ENCODE measurements around the gene LDAH. TPM values are rescaled to one million over a fixed set of nuclear protein-coding genes. Genes with fewer than 3 reads are reported as not detected.

Gene LDAH
- total and polyA plus RNA-seq, 2 donors (not counting 3 experiments of a cell fraction or from before 2014, with no cell fraction given) = 12.3 to 24.0 TPM

GRCh38 chr2:20646446-20646845 is 176.5 kb downstream of the LDAH start:
- Histone ChIP-seq H3K79me2 (ENCODE audit: control insufficient read depth, insufficient read depth, low read length) (no peaks in the 10 kb centered on the region), H3K36me3 (ENCODE audit: control insufficient read depth in 2 of 2, extremely low read depth in 1 of 2, insufficient read depth in 2 of 2, low read length in 2 of 2) (peaks cover 0 to 19% of the 10 kb centered on the region in 2 experiments), H3K4me1 (ENCODE audit: control insufficient read depth, extremely low read depth, insufficient read depth, low read length) (peaks cover 16% of the 10 kb centered on the region), H3K4me2 (ENCODE audit: insufficient read depth, low read length) (no peak overlapping the region), H3K9ac (replicated peaks; ENCODE audit: extremely low read depth, insufficient read depth, low read length) (no peak overlapping the region), H4K20me1 (replicated peaks; ENCODE audit: control insufficient read depth, extremely low read depth, insufficient read depth, low read length) (no peaks in the 10 kb centered on the region), H3K9me3 (replicated peaks; ENCODE audit: control insufficient read depth, insufficient read depth, low read length) (no peaks in the 10 kb centered on the region), H3K27me3 (ENCODE audit: control insufficient read depth in 2 of 2, insufficient read depth in 2 of 2, low read length in 2 of 2) (no peaks in the 10 kb centered on the region), H3K9me1 (replicated peaks; ENCODE audit: control insufficient read depth, extremely low read depth, insufficient read depth, low read length) (no peaks in the 10 kb centered on the region), H2AFZ (ENCODE audit: low read depth, low read length) (no peak overlapping the region), H3K27ac (ENCODE audit: insufficient read depth, low read depth, low read length) (no peak overlapping the region), H3K4me3 (replicated peaks in 1 of 3; ENCODE audit: insufficient read depth in 1 of 3, low read depth in 1 of 3, low read length in 3 of 3) (no peak overlapping the region)
- ChIA-PET POLR2A (no interaction called here), CTCF (interaction anchor here (1.0 kb wide), 1 partner anchor 203 kb away, joined by 3 read pairs; no protein-coding TSS in a partner anchor)
- DNase-seq (ENCODE audit: low read depth, low spot score) = no peak
- TF ChIP-seq POLR2AphosphoS5 (IDR thresholded peaks at IDR 0.05; ENCODE audit: insufficient read depth, low read depth, low read length) (no peak), FOS (IDR thresholded peaks at IDR 0.05; ENCODE audit: borderline replicate concordance, insufficient read depth, low read length) (no peak), CTCF (IDR thresholded peaks at IDR 0.05; ENCODE audit: extremely low read depth in 1 of 2, insufficient read depth in 1 of 2, low read depth in 1 of 2, low read length in 2 of 2) (no peak), MYC (IDR thresholded peaks at IDR 0.05; ENCODE audit: low read depth, low read length) (no peak), JUN (IDR thresholded peaks at IDR 0.05; ENCODE audit: borderline replicate concordance, insufficient read depth, insufficient read length, low read depth) (no peak), GATA2 (IDR thresholded peaks at IDR 0.05; ENCODE audit: insufficient read depth, insufficient read length, low read depth, low read length) (no peak)
- dilution Hi-C loops (cut with MboI; ENCODE audit: extremely low pct_ligation_motif_present, low sequenced_read_pairs) (no loop called here), intact Hi-C loops (cut with micrococcal nuclease) (no loop called here)
- FAIRE-seq = no peak
- BruUV-seq (replicated peaks) = no TSS peak

All from endothelial cell of umbilical vein (primary cell).